SK-MEL-5 (cell line): Measurements from ENCODE around the gene TMEM11. TPM values are rescaled to one million over a fixed set of nuclear protein-coding genes. Genes with fewer than 3 reads are reported as not detected.

Experiments
- DNase-seq: peaks from one replicate; pipeline ENCODE4 v3.0.0-alpha.2; 2016; ENCODE audit warnings: low read depth, low spot score
- in situ Hi-C: cut with HindIII; loops from 2 replicates; pipeline ENCODE4 v1.10.0; 2016; ENCODE audit warnings: low sequenced_read_pairs, high pct_unique_total_duplicates, low pct_unique_long_range_greater_than_20kb
- total RNA-seq: library from RNA; depleted of rRNA; stranded (reverse); fragments of >200 nt; shearing (Covaris generic); gene quantifications from 2 replicates; pipeline ENCODE4 v1.2.3, GENCODE V29; 2014

Gene TMEM11
- total RNA-seq, 1 experiment from 2014 or later, result 14.0 TPM

DNA sequence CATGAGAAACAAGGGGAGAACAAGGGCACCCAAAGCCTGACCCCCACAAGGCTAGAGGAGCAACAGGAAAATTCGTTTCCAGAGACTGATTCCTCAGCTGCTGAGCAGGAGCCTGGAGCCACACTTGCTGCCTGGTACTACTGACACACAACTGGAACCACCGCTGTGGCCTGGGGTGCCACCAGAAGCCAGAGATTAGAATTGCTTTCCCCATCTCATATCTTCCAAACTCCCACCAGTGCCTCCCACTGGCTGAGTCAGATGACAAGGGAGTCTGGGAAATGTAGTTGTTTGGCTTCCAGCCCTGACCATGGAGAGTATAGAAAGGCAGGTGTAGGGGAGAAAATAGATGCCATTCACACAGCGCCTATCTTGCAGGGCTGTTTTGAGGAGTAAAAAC is 4.1 kb upstream of the TMEM11 start:
- in situ Hi-C loops, result no loop called here
- DNase-seq, result peak; percentile 43

DNA sequence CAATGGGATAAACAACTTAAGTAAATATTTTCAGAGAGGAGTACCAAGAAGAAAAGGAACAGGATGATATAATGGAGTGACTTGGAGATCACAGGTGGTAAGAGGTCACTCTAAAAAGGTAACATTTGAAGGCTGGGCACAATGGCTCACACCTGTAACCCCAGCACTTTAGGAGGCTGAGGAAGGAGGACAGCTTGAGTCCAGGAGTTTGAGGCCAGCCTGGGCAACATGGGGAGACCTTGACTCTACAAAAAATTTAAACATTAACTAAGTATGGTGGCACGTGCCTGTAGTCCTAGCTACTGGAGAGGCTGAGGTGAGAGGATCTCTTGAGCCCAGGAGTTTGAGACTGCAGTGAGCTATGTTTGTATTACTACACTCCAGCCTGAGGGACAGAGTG is 3.4 kb upstream of the TMEM11 start:
- in situ Hi-C loops, result no loop called here

DNA sequence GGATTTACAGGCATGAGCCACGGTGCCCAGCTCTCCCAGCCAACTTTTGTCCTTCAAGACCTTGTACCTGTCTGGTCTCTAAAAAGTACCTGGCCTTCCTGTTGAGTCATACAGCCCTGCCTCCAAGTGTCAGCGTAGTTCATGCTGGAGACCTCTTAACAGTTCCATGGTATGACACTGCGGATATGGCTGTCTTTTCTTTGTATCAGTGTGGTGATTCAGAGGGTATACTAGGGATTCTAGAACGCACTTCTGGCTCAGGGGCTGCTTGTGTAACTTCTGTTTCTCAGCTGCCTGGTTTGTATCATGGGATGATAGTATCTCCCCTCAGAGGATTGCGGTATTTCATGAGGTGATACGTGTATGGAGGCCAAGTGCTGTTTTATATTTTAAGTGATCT is 2.0 kb upstream of the TMEM11 start:
- in situ Hi-C loops, result no loop called here
- no peak for DNase-seq

More for the DNA sequence above, 3.4 kb upstream of the TMEM11 start:
- no peak for DNase-seq

DNA sequence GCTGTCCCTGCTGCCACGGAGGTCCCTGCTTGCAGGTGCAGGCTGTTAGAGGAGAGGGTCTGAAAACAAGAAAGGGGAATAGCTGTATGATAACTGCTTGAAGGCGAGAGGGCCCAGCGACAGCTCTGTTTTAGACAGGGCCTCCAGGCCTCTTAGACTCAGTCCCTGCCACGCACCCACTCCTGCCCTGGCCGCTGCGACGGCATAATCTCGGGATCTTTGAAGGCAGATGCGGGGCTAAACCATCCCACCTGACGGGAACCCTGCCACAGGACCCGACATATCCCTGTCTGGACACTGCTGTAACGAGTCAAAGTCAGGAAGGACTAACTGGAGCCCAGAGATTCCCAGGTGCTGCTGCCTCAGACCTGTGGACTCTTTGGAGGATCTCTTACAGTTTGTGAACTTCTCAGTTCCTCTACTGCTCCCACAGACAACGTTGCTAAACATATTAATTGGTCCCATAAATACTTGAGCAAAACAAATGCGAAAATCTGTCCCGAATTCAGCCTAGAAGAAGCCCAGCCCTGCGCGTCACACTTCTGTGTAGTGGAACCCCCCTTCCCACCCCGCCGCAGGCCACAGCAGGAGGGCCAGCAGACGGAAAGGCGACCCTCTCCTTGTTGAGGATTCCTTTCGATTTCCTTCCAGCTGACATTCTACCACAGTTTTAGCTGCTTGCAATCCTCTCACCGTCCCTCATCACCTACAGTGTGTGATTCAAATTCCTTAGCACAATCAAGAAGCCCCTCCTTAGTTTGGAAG is 998 bp upstream of the TMEM11 start:
- in situ Hi-C loops, result no loop called here
- DNase-seq, result no peak

DNA sequence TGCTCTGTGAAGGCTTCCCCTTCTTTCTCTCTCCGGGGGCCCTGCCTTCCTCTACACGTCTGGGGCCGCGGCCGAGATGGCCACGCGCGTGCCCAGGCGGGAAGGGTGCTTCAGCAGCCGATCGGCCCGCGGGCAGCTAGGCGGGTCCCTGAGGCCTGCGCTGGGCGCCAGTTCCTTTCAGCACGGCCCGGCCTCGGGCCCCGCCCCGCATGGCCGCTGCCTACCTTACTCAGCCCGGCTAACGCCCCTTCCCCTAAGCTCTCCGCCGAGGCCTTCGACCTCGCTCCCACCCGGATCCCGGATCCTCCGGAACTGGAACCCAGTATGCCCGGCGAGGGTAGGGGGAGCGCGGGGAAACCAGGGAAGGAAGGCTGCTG is 335 bp downstream of the TMEM11 start:
- DNase-seq, result no peak
- in situ Hi-C loops, result no loop called here

DNA sequence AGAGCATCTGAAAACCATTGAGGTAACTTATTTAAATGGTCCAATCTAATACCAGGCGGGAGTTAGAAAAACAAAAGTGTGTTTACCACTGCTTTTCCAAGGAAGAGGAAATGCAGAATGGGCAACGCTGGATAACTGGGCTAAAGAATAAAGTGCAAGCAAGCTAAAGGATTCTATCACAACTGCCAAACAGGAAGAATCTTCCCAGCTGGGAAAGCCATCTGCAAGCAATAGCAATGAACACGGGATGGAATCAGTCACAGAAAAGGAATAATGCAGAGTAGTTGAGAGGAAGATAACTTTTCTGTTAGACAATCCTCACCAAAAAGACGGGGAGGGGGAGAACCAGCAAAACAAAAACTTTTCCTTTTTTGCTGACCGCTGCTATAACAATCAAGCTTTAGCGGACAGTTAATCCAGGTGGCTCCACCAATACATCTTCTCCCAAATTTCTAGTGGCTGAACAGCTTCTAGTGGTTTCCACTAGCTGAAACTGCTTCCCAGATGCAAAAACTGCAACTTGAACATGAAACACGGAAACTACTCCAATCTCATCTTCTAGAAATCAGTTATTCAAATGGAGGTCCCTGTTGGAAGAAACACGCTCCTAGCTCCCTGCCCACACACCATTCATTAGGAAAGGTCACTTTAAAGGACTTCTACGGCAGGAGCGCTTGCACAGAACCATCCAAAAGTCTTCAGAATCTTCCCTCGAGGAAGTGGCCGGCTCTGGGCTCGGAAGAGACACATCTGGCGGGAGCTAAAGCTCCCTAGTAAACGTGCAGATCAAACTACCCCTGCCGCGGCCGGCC is 929 bp downstream of the TMEM11 start:
- in situ Hi-C loops, result no loop called here
- no peak for DNase-seq

DNA sequence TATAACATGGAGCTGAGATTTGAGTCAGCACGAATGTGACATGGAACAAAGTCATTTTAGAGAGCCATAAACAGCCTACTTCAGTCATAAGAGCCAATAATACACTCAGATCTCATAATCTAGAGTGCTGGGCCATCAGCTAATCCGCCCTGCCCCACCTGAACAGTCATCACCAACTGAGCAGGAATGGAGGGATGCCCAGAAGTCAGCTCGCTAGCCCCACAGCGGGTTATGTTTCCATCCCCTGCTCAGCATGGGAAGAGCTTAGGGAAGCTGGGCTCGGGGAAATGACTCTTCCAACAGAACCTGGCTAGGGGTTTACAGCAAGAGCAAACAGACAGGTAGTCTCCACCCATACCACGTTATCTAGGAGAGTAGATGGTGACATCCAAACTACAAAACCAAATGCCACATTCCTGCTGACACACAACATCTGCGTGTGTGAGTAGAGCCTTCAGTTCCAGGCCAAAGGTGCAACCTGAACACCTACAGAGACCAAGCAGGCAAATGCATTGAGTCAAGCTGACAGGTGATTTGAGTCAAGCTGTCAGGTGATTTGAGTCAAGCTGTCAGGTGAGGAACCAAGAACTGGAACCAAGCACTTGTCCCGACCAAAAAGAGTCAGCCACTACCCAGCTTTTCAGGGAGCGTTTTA is 2.0 kb downstream of the TMEM11 start:
- DNase-seq, result no peak
- in situ Hi-C loops, result no loop called here

DNA sequence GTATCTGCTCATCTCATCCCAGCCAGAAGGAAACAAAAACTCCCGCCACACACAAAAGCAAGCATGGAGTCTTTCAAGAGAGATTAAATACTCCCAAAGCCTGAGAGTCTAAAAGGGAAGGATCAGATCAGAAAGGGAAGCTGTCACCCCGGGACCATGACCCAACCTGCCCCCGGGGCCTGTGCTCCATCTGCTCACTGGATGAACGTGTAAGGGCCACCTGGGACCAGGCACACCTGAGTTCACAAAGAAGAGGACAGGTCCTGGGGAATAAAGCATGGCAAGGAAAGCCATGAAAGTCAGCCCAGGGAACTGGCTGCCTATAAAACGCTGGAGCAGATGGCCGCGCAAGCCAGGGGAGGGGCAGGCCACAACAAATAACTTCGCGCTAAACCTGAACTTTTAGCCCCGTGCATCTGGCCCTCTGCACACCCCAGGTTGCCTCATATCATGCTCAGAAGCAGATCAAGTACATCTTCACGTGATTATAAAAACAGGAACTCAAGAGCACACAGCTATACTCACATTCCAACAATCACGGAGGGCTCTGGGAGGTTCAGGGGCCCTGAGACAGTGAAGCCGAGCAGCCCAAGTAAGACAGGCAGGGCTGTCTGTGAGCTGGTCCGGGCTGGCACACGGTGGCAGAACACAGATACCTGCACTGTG is 3.4 kb downstream of the TMEM11 start:
- DNase-seq, result no peak
- in situ Hi-C loops, result no loop called here

DNA sequence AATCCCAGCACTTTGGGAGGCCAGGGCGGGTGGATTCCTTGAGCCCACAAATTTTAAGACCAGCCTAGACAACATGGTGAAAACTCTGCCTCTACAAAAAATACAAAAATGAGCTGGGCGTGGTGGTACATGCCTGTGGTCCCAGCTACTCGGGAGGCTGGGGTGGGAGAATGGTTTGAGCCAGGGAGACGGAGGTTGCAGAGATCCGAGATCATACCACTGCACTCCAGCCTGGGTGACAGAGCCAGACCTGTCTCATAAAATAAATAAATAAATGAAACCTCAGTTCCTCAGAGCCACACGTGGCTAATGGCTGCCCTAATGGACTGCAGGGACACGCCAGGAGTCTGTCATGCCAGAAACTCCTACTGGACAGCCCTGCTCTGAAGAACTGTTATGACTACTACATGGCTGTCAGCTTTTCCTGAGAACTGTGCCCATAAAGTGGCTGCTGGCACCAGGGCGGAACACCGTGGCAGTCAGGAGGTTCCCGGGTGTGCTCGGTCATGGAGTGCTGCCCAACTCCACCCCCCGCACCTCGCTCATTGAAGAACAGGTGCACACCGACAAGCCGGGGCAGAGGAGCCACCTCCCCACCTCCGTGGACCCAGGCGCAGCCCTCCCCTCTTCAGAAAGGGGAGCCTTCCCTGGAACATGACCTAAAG is 4.3 kb downstream of the TMEM11 start:
- in situ Hi-C loops, result no loop called here
- no peak for DNase-seq

DNA sequence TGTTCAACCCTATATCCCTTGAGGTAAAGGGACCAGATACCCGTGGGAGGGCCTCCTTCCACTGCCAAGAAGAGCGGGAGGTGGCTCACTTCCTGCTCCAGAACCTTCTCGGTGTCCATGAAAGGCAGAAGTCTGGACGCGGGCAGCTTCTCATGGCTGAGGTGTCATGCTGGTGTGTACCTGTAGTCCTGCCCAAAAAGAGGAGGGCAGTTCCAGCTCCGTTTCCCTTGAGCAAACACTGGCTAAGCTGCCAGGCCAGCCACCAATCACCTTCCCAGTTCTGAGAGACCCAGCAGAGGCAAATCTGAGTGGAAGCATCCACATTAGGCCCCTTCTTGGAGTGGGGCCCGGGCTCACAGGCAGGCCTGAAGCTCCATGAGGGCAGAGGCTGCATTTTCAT is 5.6 kb downstream of the TMEM11 start:
- DNase-seq, result no peak
- in situ Hi-C loops, result no loop called here

DNA sequence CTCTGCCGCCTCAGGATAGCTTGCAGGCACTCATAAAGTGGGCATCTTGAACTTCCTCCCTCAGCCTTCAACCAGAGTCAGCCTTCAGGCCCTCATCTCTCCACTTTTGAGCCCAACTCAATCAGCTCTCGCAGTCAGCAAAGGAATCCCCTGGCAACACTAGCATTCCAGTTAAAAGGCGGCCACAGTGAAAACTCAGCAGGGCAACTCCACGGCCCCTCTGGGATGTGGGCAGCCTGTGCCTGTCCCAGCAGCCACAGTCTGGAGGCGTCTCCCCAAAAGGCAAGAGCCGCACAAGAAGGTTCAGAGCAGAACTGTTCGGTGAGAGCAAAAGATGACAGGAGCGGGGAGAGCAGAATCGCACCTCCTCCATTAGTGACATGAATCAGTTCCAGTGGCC is 9.0 kb downstream of the TMEM11 start:
- DNase-seq, result no peak
- in situ Hi-C loops, result no loop called here

DNA sequence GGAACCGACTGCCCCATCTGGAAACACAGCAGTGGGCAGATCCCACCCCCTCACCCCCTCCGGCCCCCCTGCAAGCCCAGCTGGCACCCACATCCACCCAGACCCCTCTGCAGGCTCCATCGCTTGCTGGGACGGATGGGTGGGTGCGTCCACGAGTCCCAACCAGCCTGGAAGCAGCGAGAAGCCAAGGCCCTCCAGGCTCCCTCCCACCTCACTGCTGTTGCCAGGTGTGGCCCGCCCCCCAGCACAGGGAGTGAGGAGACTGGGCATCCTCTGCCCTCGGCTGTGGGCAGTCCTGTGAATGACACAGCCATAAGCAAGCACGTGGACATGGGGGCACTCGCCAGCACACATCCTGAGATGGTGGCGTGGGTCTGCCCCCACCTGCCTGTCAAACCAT is 11.4 kb downstream of the TMEM11 start:
- no peak for DNase-seq
- in situ Hi-C loops, result no loop called here

DNA sequence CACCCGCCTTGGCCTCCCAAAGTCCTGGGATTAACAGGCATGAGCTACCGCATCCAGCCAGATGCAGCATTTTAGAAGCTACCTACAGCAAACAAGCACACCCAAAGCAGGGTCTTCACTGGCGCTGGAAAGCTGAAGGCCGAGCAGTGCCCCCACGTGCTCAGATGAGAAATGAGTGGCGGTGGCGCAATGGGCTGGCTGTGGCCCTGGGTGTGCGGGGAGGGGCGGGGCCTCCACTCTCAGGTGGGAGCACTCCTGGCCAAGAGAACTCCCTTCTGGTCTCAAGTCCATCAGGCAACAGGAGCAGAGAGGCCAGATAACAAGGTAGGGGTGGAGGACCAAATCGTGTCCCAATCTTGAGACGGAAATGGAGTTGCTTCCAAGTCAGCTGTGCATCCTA is 12.1 kb downstream of the TMEM11 start:
- in situ Hi-C loops, result no loop called here

DNA sequence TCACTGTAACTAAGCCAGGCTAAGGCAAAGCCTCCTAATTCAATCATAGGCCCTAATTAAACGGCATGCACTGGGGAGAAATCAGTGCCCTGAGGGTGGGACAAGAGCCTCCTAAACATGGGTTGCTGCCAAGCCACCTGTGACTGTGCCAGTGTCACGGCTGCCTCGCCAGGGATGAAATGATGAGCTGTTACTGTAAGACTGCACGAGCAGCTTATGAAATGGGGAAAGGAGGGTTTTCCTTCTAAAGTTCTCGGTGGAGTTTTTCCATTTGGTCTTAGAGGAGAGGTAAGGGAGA is 12.7 kb downstream of the TMEM11 start:
- no peak for DNase-seq
- in situ Hi-C loops, result no loop called here

More for the DNA sequence above, 12.1 kb downstream of the TMEM11 start:
- no peak for DNase-seq

DNA sequence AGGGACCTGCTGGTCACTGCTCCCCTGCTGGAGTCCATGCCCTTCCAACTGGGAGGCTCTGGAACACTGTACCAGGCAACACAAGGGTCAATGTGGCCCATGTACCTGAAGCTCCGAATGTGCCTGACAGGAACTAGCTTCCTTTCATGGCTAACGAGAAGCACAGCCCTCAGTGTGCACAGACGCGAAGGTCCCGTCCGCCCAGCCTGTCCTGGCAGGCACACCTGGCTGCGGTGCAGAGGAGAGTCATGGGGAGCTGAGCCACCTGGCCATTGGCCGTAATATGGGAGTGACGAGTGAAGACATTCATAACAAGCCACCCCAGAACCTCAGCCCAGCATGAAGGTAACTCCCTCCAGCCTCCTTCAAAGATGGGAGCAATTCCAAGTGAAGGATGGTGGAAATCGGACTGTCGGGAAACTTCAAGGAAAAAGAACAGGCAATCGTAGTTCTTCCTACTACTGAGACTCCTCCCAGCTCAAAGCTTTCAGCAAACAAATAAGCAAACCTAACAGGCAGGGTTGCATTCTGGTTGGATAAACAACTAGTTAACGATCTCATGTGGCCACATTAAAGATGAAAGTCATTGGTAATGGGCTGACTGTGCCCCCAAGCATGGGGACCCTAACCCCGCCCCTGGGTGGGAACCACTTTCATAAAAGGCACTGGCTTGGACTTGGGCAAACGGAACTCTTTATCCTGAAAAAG is 13.2 kb downstream of the TMEM11 start:
- in situ Hi-C loops, result no loop called here

DNA sequence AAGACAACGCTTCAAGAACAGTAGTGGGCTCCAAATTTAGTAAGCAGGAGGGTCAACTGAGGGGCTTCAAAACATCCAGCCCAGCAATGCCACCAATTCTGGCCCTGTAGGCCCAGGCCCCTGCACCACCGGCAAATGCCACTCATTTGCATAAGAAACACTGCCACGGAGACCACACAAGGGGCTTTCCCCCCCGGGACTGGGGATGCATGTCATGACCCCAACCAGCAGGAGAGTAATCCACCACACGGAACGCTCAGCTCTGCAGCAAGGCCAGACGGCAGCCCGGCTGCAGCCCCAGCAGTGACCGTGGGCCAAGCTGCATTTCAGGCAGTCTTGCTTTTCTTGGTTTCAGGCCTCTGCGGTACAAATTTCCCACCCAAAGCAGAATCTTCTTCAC is 14.1 kb downstream of the TMEM11 start:
- no peak for DNase-seq
- in situ Hi-C loops, result no loop called here

More for the DNA sequence above, 13.2 kb downstream of the TMEM11 start:
- DNase-seq, result no peak

DNA sequence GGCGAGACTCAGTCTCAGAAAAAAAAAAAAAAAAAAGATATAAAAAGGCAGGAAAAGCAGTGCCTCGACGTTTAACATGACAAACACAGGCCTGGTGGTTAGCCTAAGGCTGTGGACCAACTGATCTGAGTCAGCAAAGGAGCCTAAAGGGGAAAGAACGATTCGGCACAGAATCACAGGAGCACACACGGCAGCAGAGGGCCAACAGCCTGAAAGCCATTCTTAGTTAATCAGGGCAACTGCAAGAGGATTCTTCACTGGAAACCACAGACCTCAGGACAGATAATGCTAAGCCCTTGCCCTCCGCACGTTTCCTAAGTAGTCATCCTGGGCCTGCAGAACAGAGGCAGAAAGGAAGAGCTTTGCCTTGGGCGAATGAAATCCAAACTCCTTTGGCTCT is 14.7 kb downstream of the TMEM11 start:
- no peak for DNase-seq
- in situ Hi-C loops, result no loop called here
